Naive thymus-derived CD8-positive, alpha-beta T cell (primary cell): Measurements from ENCODE around the gene TDRD10. TPM values are rescaled to one million over a fixed set of nuclear protein-coding genes. Genes with fewer than 3 reads are reported as not detected.

Source experiments
- ATAC-seq, 2 donors: fragments of 150-1000 bp; cut with Tn5 transposase in 1 of 2; sonication (Bioruptor Pico), chemical (Tn5 transposase) in 1 of 2; 1 replicate in 1 of 2; 2 replicates in 1 of 2; pipeline ENCODE4 v1.10.0; 2021; ENCODE audit warnings: mild to moderate bottlenecking in 2 of 2, moderate library complexity in 2 of 2
- POLR2A ChIA-PET: fragments of 350-600 bp; sonication (Branson Sonifier 250); formaldehyde crosslinking; loops from one replicate; lab custom pipeline; 2021; ENCODE audit warnings: antibody characterized with exemption; lab: Charles Lee
- DNase-seq, 10 donors: peaks; one replicate each; pipeline versions ENCODE4 v3.0.0 to v3.0.0-alpha.2; 2020 to 2022
- H3K27ac Mint-ChIP-seq, 10 donors: one replicate each; pipeline ENCODE4 v1.8.0; 2020 to 2022; ENCODE audit warnings: mild to moderate bottlenecking in 10 of 10, mixed read lengths in 10 of 10, moderate library complexity in 4 of 10, inconsistent platforms in 1 of 10
- H3K27me3 Mint-ChIP-seq, 5 donors: one replicate each; pipeline ENCODE4 v1.8.0; 2021 to 2022; ENCODE audit warnings: mixed read lengths in 5 of 5
- H3K36me3 Mint-ChIP-seq, 3 donors: one replicate each; pipeline ENCODE4 v1.8.0; 2020 to 2022; ENCODE audit warnings: mixed read lengths in 3 of 3, mild to moderate bottlenecking in 2 of 3, inconsistent platforms in 1 of 3
- H3K4me1 Mint-ChIP-seq, 4 donors: one replicate each; pipeline ENCODE4 v1.8.0; 2021 to 2022; ENCODE audit warnings: mixed read lengths in 4 of 4
- H3K4me3 Mint-ChIP-seq, 10 donors: one replicate each; pipeline ENCODE4 v1.8.0; 2020 to 2022; ENCODE audit warnings: mild to moderate bottlenecking in 10 of 10, mixed read lengths in 10 of 10, moderate library complexity in 6 of 10, inconsistent platforms in 1 of 10
- H3K9me3 Mint-ChIP-seq, 9 donors: one replicate each; pipeline ENCODE4 v1.8.0; 2020 to 2022; ENCODE audit warnings: mixed read lengths in 9 of 9, mild to moderate bottlenecking in 3 of 9, inconsistent platforms in 1 of 9, moderate library complexity in 1 of 9
- polyA plus RNA-seq, 3 donors: library from polyadenylated mRNA; unstranded; fragments of 300-500 nt; fragmentation: Illumina TruSeq; gene quantifications; one replicate each; pipeline ENCODE4 v1.2.3, GENCODE V29; 2021
- total RNA-seq, 8 experiments: library from RNA in 2 of 8; stranded (reverse) in 2 of 8; gene quantifications; one replicate each; pipeline ENCODE4 v1.2.3 and lab custom pipeline; 2021 to 2026

TDRD10 gene
- total and polyA plus RNA-seq, 5 experiments from 2014 or later, result not detected

GRCh38 chr1:154575951-154576566 is 74.0 kb downstream of the TDRD10 start:
- POLR2A ChIA-PET, result interaction anchor here (2.0 kb wide), 1 partner anchor 8 kb away, joined by 6 read pairs; the partner anchor contains the start of gene CHRNB2
- H3K27ac Mint-ChIP-seq, result peak overlapping the region in 4 of 10 donors; percentile 20 to 81 (median 43)

GRCh38 chr1:154577346-154578057 is 75.5 kb downstream of the TDRD10 start:
- H3K36me3 Mint-ChIP-seq, result peaks cover 0 to 40% (median 0%) of the 10 kb centered on the region in 3 donors
- POLR2A ChIA-PET, result interaction anchor here (2.0 kb wide), 1 partner anchor 10 kb away, joined by 6 read pairs; the partner anchor contains the start of gene CHRNB2
- ATAC-seq, result peak in 1 of 2 donors; percentile 29
- H3K4me3 Mint-ChIP-seq, result no peak overlapping the region
- H3K27me3 Mint-ChIP-seq, result peaks cover 0 to 2% (median 0%) of the 10 kb centered on the region in 5 donors
- no peak for DNase-seq
- peak overlapping the region in 4 of 10 donors; percentile 9 to 56 (median 36) for H3K27ac Mint-ChIP-seq
- peaks cover 0 to 6% (median 3%) of the 10 kb centered on the region in 4 donors for H3K4me1 Mint-ChIP-seq
- H3K9me3 Mint-ChIP-seq, result no peaks in the 10 kb centered on the region

More at GRCh38 chr1:154575951-154576566, 74.0 kb downstream of the TDRD10 start:
- Mint-ChIP-seq H3K36me3 (peaks cover 0 to 25% (median 0%) of the 10 kb centered on the region in 3 donors), H3K4me3 (no peak overlapping the region), H3K9me3 (no peaks in the 10 kb centered on the region), H3K27me3 (peaks cover 0 to 6% (median 2%) of the 10 kb centered on the region in 5 donors), H3K4me1 (peaks cover 0 to 9% (median 5%) of the 10 kb centered on the region in 4 donors)
- ATAC-seq (no peak), DNase-seq (no peak)

- Mint-ChIP-seq H3K4me1 (peaks cover 0 to 6% (median 3%) of the 10 kb centered on the region in 4 donors), H3K36me3 (peaks cover 0 to 45% (median 0%) of the 10 kb centered on the region in 3 donors), H3K4me3 (no peak overlapping the region), H3K27me3 (peaks cover 0 to 2% (median 0%) of the 10 kb centered on the region in 5 donors), H3K27ac (peak overlapping the region in 4 of 10 donors; percentile 9 to 72 (median 52)), H3K9me3 (no peaks in the 10 kb centered on the region)
- no peak for DNase-seq
- peak in 1 of 2 donors; percentile 13 for ATAC-seq
- POLR2A ChIA-PET, result interaction anchor here (0.6 kb wide), 1 partner anchor 888 kb away, joined by 3 read pairs; no protein-coding TSS in a partner anchor
Measured at GRCh38 chr1:154578058-154578418, 76.0 kb downstream of the TDRD10 start.

GRCh38 chr1:154579374-154579773 is 77.4 kb downstream of the TDRD10 start:
- Mint-ChIP-seq H3K27me3 (no peaks in the 10 kb centered on the region), H3K36me3 (peaks cover 0 to 58% (median 4%) of the 10 kb centered on the region in 3 donors), H3K4me1 (peaks cover 0 to 6% (median 3%) of the 10 kb centered on the region in 4 donors), H3K9me3 (no peaks in the 10 kb centered on the region), H3K4me3 (no peak overlapping the region), H3K27ac (peak overlapping the region in 6 of 10 donors; percentile 25 to 66 (median 46))
- peak in 1 of 10 donors; percentile 34 for DNase-seq
- POLR2A ChIA-PET, result no interaction called here
- ATAC-seq, result no peak

GRCh38 chr1:154581766-154582165 is 79.7 kb downstream of the TDRD10 start:
- no peak overlapping the region for H3K4me3 Mint-ChIP-seq
- H3K4me1 Mint-ChIP-seq, result peaks cover 0 to 6% (median 2%) of the 10 kb centered on the region in 4 donors
- H3K27ac Mint-ChIP-seq, result no peak overlapping the region
- peaks cover 12 to 82% (median 15%) of the 10 kb centered on the region in 3 donors for H3K36me3 Mint-ChIP-seq
- ATAC-seq (no peak), DNase-seq (no peak)
- no peaks in the 10 kb centered on the region for H3K9me3 Mint-ChIP-seq
- H3K27me3 Mint-ChIP-seq, result no peaks in the 10 kb centered on the region
- POLR2A ChIA-PET, result no interaction called here

GRCh38 chr1:154582885-154583284 is 80.9 kb downstream of the TDRD10 start:
- Mint-ChIP-seq H3K4me1 (peaks cover 0 to 6% (median 4%) of the 10 kb centered on the region in 4 donors), H3K4me3 (no peak overlapping the region), H3K36me3 (peaks cover 12 to 93% (median 17%) of the 10 kb centered on the region in 3 donors), H3K27ac (no peak overlapping the region), H3K27me3 (no peaks in the 10 kb centered on the region), H3K9me3 (no peaks in the 10 kb centered on the region)
- no peak for DNase-seq
- POLR2A ChIA-PET, result interaction anchor here (0.5 kb wide), 1 partner anchor 169 kb away, joined by 3 read pairs; no protein-coding TSS in a partner anchor
- no peak for ATAC-seq

GRCh38 chr1:154583773-154584172 is 81.8 kb downstream of the TDRD10 start:
- Mint-ChIP-seq H3K27ac (peak overlapping the region in 3 of 10 donors; percentile 5 to 42 (median 22)), H3K36me3 (peaks cover 12 to 98% (median 21%) of the 10 kb centered on the region in 3 donors), H3K4me1 (peaks cover 0 to 4% (median 3%) of the 10 kb centered on the region in 4 donors), H3K9me3 (no peaks in the 10 kb centered on the region), H3K4me3 (no peak overlapping the region), H3K27me3 (no peaks in the 10 kb centered on the region)
- POLR2A ChIA-PET, result no interaction called here
- DNase-seq, result peak in 1 of 10 donors; percentile 24
- no peak for ATAC-seq

GRCh38 chr1:154584267-154584994 is 82.4 kb downstream of the TDRD10 start:
- H3K9me3 Mint-ChIP-seq, result no peaks in the 10 kb centered on the region

GRCh38 chr1:154586231-154586630 is 84.2 kb downstream of the TDRD10 start:
- DNase-seq (no peak), ATAC-seq (no peak)
- H3K36me3 Mint-ChIP-seq, result peaks cover 12 to 100% (median 30%) of the 10 kb centered on the region in 3 donors

More at GRCh38 chr1:154584267-154584994, 82.4 kb downstream of the TDRD10 start:
- DNase-seq (no peak), ATAC-seq (no peak)
- Mint-ChIP-seq H3K4me1 (peaks cover 0 to 4% (median 2%) of the 10 kb centered on the region in 4 donors), H3K27ac (peak overlapping the region in 4 of 10 donors; percentile 19 to 55 (median 40)), H3K36me3 (peaks cover 12 to 98% (median 21%) of the 10 kb centered on the region in 3 donors), H3K27me3 (no peaks in the 10 kb centered on the region), H3K4me3 (no peak overlapping the region)
- POLR2A ChIA-PET, result no interaction called here

GRCh38 chr1:154586641-154587040 is 84.6 kb downstream of the TDRD10 start:
- Mint-ChIP-seq H3K9me3 (no peaks in the 10 kb centered on the region), H3K27me3 (no peaks in the 10 kb centered on the region), H3K4me1 (peaks cover 0 to 5% (median 2%) of the 10 kb centered on the region in 4 donors), H3K36me3 (peaks cover 12 to 99% (median 30%) of the 10 kb centered on the region in 3 donors), H3K27ac (peak overlapping the region in 3 of 10 donors; percentile 14 to 43 (median 26)), H3K4me3 (no peak overlapping the region)
- POLR2A ChIA-PET, result no interaction called here
- ATAC-seq (no peak), DNase-seq (peak in 1 of 10 donors; percentile 43)

More at GRCh38 chr1:154586231-154586630, 84.2 kb downstream of the TDRD10 start:
- Mint-ChIP-seq H3K9me3 (no peaks in the 10 kb centered on the region), H3K27ac (peak overlapping the region in 3 of 10 donors; percentile 14 to 37 (median 26)), H3K4me1 (peaks cover 0 to 4% (median 2%) of the 10 kb centered on the region in 4 donors), H3K4me3 (no peak overlapping the region), H3K27me3 (no peaks in the 10 kb centered on the region)
- POLR2A ChIA-PET, result no interaction called here

- DNase-seq (no peak), ATAC-seq (no peak)
- no peaks in the 10 kb centered on the region for H3K9me3 Mint-ChIP-seq
- H3K27me3 Mint-ChIP-seq, result no peaks in the 10 kb centered on the region
- POLR2A ChIA-PET, result interaction anchor here (0.6 to 0.8 kb wide), 2 partner anchors 25 to 175 kb away, joined by 3 to 5 read pairs; no protein-coding TSS in a partner anchor
- H3K27ac Mint-ChIP-seq, result peak overlapping the region in 3 of 10 donors; percentile 40 to 47 (median 43)
- no peak overlapping the region for H3K4me3 Mint-ChIP-seq
- H3K36me3 Mint-ChIP-seq, result peaks cover 12 to 99% (median 32%) of the 10 kb centered on the region in 3 donors
- H3K4me1 Mint-ChIP-seq, result peaks cover 0 to 12% (median 7%) of the 10 kb centered on the region in 4 donors
Measured at GRCh38 chr1:154589780-154590179, 87.8 kb downstream of the TDRD10 start.

- POLR2A ChIA-PET, result no interaction called here
- no peak for ATAC-seq
- H3K36me3 Mint-ChIP-seq, result peaks cover 5 to 95% (median 33%) of the 10 kb centered on the region in 3 donors
- H3K4me3 Mint-ChIP-seq, result no peak overlapping the region
- peak overlapping the region in 1 of 10 donors; percentile 13 for H3K27ac Mint-ChIP-seq
- H3K4me1 Mint-ChIP-seq, result peaks cover 0 to 9% (median 7%) of the 10 kb centered on the region in 4 donors
- H3K27me3 Mint-ChIP-seq, result no peaks in the 10 kb centered on the region
- H3K9me3 Mint-ChIP-seq, result no peaks in the 10 kb centered on the region
- DNase-seq, result no peak
Measured at GRCh38 chr1:154590756-154591155, 88.7 kb downstream of the TDRD10 start.
